GM21723 (cell line): ENCODE measurements around the gene VPS45.
"Not testable (repeated sequence)": the region's sequence is repeated elsewhere in the genome, so short reads cannot be mapped to it uniquely, and the experiment has no call there.

Source experiments
- ATAC-seq: cut with Tn5 transposase; IDR thresholded peaks from one replicate; pipeline ENCODE4 v1.9.1; 2021; ENCODE audit warnings: mild to moderate bottlenecking, moderate library complexity; ENCODE audit not compliant: unreplicated experiment

VPS45 gene

DNA sequence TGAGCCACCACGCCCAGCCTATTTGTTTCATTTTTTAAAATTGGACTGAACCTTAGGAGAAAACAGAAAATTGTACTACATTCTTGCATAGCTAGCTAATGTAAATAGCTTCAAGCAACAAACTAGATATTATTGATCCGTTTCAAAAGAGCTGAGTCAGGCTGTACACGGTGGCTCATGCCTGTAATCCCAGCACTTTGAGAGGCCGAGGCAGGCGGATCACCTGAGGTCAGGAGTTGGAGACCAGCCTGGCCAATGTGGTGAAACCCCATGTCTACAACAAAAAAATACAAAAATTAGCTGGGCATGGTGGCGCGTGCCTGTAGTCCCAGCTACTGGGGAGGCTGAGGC is 118.8 kb downstream of the VPS45 start:
- not testable (repeated sequence) for ATAC-seq

DNA sequence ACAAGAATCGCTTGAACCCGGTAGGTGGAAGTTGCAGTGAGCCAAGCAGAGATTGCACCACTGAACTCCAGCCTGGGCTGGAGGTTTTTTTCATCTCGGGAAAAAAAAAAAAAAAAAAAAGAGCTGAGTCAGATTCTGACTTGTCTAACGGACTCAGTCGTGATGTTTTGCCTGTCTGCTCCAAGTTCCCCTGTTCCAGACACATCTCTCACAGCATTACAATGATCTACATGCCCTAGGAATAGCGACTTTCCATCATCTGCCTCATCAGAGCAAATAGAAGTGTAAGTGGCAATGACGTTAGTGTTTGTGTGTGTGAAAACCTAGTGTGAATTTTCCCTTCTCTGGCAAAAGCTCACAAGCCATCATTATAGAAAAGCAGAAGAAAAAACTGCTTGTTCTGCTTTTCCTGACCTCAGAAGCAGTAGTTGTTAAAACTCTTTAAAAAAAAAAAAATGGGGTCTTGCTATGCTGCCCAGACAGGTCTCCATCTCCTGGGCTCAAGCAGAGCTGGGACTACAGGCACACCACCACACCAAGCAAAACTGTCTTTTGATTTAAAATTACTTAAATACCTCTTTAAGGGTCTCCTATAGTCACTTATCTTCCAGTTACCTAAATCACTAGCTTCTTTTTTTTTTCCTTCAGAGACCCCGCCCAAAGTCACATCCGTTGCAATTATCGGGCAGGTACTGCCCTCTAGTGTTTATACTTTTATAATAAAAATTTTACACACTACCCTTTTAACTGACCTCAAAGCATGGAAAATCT is 119.4 kb downstream of the VPS45 start:
- ATAC-seq: no peak

DNA sequence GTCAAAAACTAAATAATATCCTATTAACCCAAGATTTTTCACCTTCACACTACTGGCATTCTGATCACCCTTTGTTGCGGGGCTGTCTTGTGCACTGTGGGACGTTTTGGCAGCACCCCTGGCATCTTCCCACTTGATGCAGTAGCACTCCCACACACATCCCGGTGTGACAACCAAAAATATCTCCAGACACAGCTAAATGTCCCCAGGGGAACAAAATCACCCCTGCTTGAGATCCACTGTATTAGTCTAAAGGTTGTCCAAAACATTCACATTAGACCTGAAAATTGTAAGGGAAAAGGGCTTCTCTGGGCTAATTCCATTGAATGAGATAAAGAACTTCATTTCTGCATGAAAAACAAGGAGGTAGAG is 120.0 kb downstream of the VPS45 start:
- ATAC-seq: no peak

DNA sequence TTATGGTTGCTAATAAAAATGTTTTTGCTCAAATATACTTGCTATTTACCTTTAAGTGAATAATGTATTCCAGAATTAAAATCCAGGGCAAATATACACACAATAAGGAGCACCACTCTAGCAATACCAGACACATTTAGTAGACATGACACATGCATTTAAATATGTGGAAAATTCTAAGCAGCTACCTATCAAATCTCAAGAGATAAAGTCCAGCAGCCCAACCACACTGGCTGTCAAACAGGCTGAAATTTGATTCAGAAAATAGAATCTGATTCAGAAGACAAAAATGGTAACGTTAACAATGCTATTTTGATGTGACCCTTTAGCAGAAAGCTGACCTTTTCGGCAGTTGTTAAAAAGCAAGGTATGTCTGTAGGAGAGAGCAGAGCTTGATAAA is 124.4 kb downstream of the VPS45 start:
- no peak for ATAC-seq

DNA sequence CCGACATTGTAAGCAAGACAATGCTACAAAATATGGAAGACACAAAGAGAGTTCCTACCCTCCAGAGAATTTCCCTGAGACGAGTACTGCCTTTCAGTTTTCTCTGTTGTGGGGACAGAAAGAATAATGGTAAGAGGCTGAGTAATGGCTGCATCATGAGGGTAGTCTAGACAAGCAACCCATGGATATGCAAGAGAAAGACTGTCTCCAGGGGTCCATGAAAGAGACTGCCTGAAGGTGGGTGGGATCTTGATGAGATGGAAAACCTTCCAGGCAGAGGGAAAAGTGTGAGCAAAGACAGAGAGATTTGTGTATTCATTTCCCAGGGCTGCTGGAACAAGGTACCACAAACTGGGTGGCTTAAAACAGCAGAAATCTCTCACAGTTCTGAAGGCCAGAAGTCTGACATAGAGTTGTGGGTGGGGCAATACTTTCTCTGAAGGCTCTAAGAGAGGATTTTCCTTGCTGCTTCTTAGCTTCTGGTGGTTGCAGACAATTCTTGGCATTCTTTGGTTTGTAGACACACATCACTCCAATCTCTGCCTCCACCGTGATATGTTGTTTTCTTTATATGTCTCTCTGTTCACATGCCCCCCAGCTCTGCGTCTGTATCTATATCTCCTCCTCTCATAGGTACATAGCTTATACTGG is 126.9 kb downstream of the VPS45 start:
- ATAC-seq: no peak
